ENCODE data around the gene SLC12A7.

Gene SLC12A7

DNA sequence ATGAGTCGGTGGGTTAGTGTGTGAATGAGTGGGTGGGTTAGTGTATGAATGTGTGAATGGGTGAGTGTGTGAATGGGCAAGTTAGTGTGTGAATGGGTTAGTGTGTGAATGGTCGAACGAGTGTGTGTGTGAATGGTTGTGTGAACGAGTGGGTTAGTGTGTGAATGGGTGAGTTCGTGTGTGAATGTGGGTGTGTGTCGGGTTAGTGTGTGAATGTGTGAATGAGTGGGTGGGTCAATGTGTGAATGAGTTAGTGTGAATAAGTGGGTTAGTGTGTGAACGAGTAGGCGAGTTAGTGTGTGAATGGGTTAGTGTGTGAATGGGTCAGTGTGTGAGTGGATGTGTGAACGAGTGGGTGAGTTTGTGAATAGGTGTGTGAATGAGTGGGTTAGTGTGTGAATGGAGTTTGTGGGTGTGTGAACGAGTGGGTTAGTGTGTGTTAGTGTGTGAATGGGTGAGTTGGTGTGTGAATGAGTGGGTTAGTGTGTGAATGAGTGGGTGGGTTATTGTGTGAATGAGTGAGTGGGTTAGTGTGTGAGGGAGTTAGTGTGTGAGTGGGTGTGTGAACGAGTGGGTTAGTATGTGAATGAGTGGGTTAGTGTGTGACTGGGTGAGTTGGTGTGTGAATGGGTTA lies 64.4 kb downstream of the SLC12A7 start:
- no peak for DNase-seq

- DNase-seq, result no peak
Observed at GRCh38 chr5:1045960-1046560, 65.8 kb downstream of the SLC12A7 start.

GRCh38 chr5:1044117-1044516 lies 67.7 kb downstream of the SLC12A7 start:
- DNase-seq, result no peak

DNA sequence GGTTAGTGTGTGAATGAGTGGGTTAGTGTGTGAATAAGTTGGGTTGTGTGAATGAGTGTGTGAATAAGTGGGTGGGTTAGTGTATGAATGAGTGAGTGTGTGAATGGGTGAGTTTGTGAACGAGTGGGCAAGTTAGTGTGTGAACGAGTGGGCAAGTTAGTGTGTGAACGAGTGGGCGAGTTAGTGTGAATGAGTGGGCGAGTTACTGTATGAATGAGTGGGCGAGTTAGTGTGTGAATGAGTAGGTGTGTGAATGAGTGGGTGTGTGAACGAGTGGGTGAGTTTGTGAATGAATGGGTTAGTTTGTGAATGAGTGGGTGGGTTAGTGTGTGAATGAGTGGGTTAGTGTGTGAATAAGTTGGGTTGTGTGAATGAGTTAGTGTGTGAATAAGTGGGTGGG lies 68.5 kb downstream of the SLC12A7 start:
- DNase-seq, result no peak

GRCh38 chr5:1042626-1043025 lies 69.2 kb downstream of the SLC12A7 start:
- no peak for DNase-seq

DNA sequence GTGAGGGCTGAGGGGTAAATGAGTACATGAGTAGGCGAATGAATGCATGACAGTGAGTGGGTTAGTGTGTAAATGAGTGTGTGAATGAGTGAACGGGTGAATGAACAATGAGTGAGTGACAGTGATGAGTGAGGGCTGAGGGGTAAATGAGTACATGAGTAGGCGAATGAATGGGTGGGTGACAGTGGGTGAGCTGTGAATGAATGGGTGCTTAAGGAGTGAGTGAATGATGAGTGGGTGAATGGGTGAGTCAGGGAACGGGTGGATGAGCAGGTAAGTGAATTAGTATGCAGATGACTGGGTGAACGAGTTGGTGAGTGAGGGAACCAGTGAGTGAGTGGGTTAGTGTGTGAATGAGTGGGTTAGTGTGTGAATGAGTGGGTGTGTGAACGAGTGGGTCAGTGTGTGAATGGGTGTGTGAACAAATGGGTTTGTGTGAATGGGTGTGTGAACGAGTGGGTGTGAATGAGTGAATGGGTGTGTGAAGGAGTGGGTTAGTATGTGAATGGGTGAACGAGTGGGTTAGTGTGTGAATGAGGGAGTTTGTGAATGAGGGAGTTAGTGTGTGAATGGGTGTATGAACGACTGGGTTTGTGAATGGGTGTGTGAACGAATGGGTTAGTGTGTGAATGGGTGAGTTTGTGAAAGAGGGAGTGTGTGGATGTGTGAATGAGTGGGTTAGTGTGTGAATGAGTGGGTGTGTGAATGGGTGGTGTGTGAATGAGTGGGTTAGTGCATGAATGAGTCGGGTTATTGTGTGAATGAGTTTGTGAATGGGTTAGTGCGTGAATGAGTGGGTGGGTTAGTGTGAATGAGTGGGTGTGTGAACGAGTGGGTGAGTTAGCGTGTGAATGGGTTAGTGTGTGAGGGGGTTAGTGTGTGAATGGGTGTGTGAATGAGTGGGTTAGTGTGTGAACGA lies 70.4 kb downstream of the SLC12A7 start:
- DNase-seq, result no peak

GRCh38 chr5:1040571-1040970 lies 71.3 kb downstream of the SLC12A7 start:
- DNase-seq, result no peak

- DNase-seq, result no peak
Observed at GRCh38 chr5:1039706-1040260, 72.1 kb downstream of the SLC12A7 start.

GRCh38 chr5:1039210-1039548 lies 72.7 kb downstream of the SLC12A7 start:
- DNase-seq, result no peak

- no peak for DNase-seq
Observed at GRCh38 chr5:1038417-1039209, 73.2 kb downstream of the SLC12A7 start.

DNA sequence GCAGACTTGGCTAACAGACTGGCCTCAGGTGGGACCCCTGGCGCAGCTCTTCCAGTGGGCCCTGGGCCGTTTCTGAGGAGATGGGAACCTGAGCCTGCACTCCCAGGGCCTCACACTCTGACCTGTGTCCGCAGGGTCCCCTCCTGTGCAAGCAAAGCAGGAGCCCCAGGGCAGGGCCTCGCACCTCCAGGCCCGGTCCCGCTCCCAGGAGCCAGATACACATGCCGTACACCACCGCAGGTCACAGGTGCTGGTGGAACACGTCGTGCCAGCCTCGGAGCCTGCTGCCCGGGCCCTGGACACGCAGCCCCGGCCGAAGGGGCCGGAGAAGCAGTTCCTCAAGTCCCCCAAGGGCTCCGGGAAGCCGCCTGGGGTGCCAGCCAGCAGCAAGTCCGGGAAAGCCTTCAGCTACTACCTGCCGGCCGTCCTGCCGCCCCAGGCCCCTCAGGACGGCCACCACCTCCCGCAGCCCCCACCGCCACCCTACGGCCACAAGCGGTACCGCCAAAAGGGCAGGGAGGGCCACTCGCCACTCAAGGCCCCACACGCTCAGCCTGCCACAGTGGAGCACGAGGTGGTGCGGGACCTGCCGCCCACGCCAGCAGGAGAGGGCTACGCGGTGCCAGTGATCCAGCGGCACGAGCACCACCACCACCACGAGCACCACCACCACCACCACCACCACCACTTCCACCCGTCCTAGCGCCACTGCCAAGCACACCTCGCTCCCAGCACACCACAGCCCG lies 74.0 kb downstream of the SLC12A7 start:
- no peak for DNase-seq

DNA sequence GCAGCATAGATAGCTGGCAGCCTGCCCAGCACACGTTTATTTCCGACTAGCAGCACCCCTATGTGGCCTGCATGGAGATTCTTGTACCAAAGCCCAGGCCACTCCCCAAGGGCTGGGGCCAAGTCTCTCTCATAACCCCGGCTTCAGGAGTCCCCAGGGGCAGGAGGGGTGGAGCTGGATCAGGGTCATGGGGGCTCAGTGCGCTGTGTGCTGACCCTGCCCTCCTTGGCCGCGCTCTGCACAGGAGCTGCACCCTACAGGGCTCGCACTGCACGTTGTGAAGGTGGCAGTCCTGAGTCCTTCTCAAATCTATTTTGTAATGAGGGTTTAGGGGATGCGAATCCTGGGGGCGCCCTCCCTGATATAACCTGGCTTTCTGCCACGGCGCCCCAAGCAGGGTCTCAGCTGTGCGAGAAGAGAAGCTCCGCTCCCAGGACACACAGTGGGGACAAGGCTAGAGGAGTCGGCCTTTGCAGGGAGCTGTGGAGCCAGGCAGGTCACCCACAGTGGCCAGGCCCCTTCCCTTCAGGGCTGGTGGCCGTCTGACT lies 74.7 kb downstream of the SLC12A7 start:
- no peak for DNase-seq

DNA sequence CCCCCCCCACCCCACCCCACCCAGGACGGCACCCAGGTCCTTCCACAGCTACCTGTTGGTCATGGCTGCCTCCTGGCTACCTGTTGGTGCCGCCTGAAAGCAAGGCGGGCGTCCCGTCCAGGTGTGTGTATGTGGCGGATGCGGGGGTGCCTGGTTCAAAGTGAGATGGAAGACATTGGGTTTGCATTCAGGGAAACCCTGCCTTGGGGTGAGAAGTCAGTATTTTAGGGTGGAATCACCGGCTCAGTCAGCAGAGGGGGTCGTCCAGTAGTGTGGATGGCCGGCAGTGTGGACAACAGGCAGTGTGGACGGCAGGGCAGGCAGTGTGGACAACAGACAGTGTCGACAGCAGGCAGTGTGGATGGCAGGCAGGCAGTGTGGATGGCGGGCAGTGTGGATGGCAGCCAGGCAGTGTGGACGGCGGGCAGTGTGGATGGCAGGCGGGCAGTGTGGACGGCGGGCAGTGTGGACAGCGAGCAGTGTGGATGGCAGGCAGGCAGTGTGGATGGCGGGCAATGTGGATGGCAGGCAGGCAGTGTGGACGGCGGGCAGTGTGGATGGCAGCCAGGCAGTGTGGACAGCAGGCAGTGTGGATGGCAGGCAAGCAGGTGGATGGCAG lies 75.2 kb downstream of the SLC12A7 start:
- no peak for DNase-seq

DNA sequence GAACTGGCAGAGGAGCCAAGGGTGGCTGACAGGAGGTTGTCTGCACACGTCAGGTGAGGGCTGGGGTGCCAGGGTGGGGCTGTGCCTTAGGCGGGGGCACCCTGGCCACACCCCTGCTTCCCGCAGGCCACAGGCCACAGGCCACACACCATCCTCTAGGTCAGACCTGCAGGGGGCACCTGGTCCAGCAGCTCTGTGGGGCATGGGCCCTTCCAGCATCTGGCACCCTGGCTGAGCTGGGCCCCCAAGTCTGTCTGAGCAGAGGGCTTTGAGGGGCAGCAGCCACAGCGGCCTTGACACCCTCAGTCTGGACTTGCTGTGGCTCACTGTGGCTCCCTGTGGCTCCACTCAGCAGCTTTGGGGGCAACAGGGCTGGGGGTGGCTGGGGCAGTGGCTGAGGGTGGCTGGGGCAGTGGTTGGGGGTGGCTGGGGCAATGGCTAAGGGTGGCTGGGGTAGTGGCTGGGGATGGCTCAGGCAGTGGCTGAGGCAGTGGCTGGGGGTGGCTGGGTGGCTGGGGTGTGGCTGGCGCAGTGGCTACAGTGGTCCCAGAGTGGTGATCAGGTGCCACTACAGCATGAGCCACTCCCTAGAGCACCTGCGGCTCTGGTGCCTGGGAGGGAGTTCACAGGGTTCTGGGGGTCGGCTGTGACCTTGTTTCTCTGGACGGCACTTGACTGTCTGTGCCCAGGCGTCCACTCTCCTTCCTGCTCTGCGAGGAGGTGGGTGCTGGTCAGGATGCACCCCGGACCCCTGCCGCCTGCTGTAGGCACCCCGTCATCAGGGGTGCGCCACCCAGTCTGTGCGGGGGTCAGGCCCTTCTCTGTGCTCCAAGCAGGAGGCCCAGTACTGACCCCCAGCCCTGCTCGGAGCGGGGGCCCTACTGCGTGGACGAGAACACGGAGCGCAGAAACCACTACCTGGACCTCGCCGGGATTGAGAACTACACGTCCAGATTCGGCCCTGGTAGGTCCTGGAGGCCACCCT lies 76.2 kb downstream of the SLC12A7 start:
- no peak for DNase-seq

DNA sequence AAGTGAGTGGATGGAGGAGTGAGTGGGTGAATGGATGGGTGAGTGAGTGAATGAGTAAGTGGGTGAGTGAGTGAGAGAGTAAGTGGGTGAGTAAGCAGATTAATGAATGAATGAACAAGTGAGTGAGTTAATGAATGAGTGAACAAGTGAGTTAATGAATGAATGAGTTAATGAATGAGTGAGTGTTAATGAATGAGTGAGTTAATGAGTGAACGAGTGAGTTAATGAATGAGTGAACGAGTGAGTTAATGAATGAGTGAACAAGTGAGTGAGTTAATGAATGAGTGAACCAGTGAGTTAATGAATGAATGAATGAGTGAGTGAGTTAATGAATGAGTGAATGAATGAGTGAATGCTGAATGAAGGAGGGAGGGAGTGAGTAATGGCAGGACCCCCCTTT lies 76.9 kb downstream of the SLC12A7 start:
- DNase-seq, result no peak

- DNase-seq, result no peak
Observed at GRCh38 chr5:1034421-1034905, 77.4 kb downstream of the SLC12A7 start.

DNA sequence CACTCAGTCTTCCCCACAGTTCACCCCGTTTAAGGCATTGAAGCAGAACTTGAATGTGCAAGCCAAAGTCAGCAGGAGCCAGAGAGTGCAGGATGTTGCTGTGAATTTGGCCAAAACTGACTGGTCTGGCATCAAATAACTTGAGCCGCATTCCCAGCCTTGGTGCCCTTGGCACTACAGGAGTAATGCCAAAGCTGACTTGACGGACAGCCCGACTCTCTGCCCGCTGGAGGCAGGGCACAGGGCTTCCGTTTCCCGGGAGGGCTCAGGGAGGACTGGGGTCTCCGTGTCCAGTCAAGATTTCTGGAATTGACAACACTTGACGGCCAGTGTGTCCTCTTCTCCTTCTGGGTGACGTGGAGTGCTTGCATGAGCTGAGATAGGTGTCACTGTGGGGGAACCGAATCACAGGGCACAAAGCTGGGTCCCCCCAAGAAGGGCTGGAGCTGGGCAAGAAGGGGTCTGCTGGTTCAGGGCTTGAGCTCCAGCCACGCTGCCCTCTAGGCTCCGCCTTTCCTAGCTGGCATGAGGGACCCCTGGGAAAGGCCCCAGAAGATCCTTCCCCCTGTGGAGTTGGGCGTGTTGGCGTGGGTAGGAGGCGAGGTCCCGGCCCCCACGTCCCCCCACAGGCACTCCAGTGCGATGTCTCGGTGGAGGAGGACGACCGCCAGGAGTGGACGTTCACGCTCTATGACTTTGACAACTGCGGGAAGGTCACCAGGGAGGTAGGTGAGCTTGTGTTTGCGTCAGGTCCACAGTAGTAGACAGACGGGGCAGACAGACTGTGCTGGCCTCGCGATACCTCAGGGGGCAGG lies 78.0 kb downstream of the SLC12A7 start:
- DNase-seq, result no peak

GRCh38 chr5:1033178-1033577 lies 78.7 kb downstream of the SLC12A7 start:
- DNase-seq, result no peak

DNA sequence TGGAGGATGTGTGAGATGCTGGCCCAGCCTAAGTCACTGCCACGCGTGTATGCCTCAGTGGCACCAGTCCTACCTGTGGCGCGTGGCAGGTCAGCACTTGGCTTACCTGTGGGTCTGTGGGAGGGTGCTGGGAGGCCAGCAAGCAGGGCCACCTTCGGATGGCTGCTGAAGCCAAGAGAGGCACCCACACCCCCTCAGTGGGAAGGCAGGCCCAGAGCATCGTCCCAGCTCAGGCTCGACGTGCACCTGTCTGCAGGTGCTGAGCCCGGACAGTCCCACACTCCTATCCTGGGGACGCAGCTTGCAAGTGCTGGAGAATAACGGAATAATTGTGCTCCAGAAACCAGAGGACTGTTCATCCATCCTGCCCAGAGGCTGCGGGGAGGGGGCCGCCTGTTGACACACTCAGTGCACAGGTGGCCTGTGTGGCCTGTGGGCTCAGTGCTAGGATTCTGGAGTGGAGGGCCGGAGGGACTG lies 79.3 kb downstream of the SLC12A7 start:
- no peak for DNase-seq
